Caco-2 (cell line): Measurements from ENCODE around the gene RAD51B. TPM values are rescaled to one million over a fixed set of nuclear protein-coding genes. Genes with fewer than 3 reads are reported as not detected.

Experiments used
- Bru-seq: library from RNA; stranded (reverse); fragments of 400-500 nt; gene quantifications from one replicate; lab custom pipeline; 2021; lab: Mats Ljungman, UMichigan
- BruChase-seq, 2 experiments: library from RNA; stranded (reverse); fragments of 400-500 nt; gene quantifications; one replicate each; lab custom pipeline; 2021; lab: Mats Ljungman, UMichigan
- BruUV-seq: library from RNA; stranded (reverse); fragments of 400-500 nt; replicated peaks from 2 replicates; lab custom pipeline; 2021; lab: Mats Ljungman, UMichigan
- CTCF ChIA-PET: fragments of 300-600 bp; sonication (Branson Sonifier 250); formaldehyde crosslinking; loops from one replicate; lab custom pipeline; 2022; ENCODE audit warnings: antibody characterized with exemption; lab: Charles Lee
- POLR2A ChIA-PET: fragments of 300-600 bp; sonication (Branson Sonifier 250); formaldehyde crosslinking; loops from one replicate; lab custom pipeline; 2022; ENCODE audit warnings: antibody characterized with exemption; lab: Charles Lee
- DNase-seq, 2 experiments: peaks; one replicate each; pipeline versions ENCODE4 v3.0.0 to v3.0.0-alpha.2; 2020 to 2022
- H3K27me3 ChIP-seq: replicated peaks from 2 replicates; pipeline ENCODE4 v1.6.0; 2011; ENCODE audit warnings: low read length; ENCODE audit not compliant: control insufficient read depth, insufficient read depth
- H3K36me3 ChIP-seq: 2 replicates; pipeline ENCODE4 v1.5.1; 2011; ENCODE audit warnings: low read length; ENCODE audit not compliant: control insufficient read depth, insufficient read depth
- H3K4me1 ChIP-seq: fragments of 250-450 bp; sonication (Bioruptor Pico); 2 replicates; pipeline ENCODE4 v1.5.1; 2020; ENCODE audit warnings: mild to moderate bottlenecking
- H3K4me3 ChIP-seq: 2 replicates; pipeline ENCODE4 v1.5.1; 2011; ENCODE audit warnings: low read depth, mild to moderate bottlenecking, control low read depth, low read length
- H3K9me3 ChIP-seq: fragments of 250-450 bp; sonication (Bioruptor Pico); 2 replicates; pipeline ENCODE4 v1.5.1; 2020; ENCODE audit warnings: mild to moderate bottlenecking, moderate library complexity
- H3K27ac Mint-ChIP-seq: one replicate; pipeline ENCODE4 v1.8.0; 2022; ENCODE audit warnings: mixed read lengths; ENCODE audit not compliant: unreplicated experiment
- H3K27me3 Mint-ChIP-seq: one replicate; pipeline ENCODE4 v1.8.0; 2022; ENCODE audit warnings: mixed read lengths; ENCODE audit not compliant: insufficient read depth, unreplicated experiment
- H3K36me3 Mint-ChIP-seq: one replicate; pipeline ENCODE4 v1.8.0; 2022; ENCODE audit warnings: mild to moderate bottlenecking, mixed read lengths; ENCODE audit not compliant: insufficient read depth, unreplicated experiment
- H3K4me1 Mint-ChIP-seq: one replicate; pipeline ENCODE4 v1.8.0; 2022; ENCODE audit warnings: low read depth, mixed read lengths; ENCODE audit not compliant: unreplicated experiment
- H3K4me3 Mint-ChIP-seq: one replicate; pipeline ENCODE4 v1.8.0; 2022; ENCODE audit warnings: mild to moderate bottlenecking, moderate library complexity, mixed read lengths; ENCODE audit not compliant: unreplicated experiment
- H3K9me3 Mint-ChIP-seq: one replicate; pipeline ENCODE4 v1.8.0; 2022; ENCODE audit warnings: mixed read lengths; ENCODE audit not compliant: unreplicated experiment
- CTCF ChIP-seq, 2 experiments: fragments of 200-600 bp in 1 of 2; IDR thresholded peaks; 1 replicate in 1 of 2; 2 replicates in 1 of 2; pipeline versions ENCODE4 v1.5.1 to v1.8.0; 2011 to 2022; ENCODE audit warnings: antibody characterized with exemption in 1 of 2, control low read depth in 1 of 2, inconsistent platforms in 1 of 2, low read depth in 1 of 2, low read length in 1 of 2, mild to moderate bottlenecking in 1 of 2, moderate library complexity in 1 of 2; ENCODE audit not compliant: insufficient read depth in 1 of 2, severe bottlenecking in 1 of 2, unreplicated experiment in 1 of 2
- intact Hi-C: fragments of 100-400 bp; cut with micrococcal nuclease; formaldehyde crosslinking; loops from one replicate; pipeline ENCODE4 v1.10.0; 2022; ENCODE audit not compliant: unreplicated experiment
- long read RNA-seq: library from polyadenylated mRNA; stranded (forward); transcript quantifications from one replicate; pipeline ENCODE4 v2.0.0, GENCODE V29; 2022
- total RNA-seq: library from RNA; stranded (reverse); gene quantifications from 2 replicates; pipeline ENCODE4 v1.2.3, GENCODE V29; 2022

Gene RAD51B
- 16.7 and 22.4 TPM in 2 replicates for total RNA-seq
- Bru-seq, nascent RNA, result percentile 58 among the genes with signal in this experiment
- percentile 69 among the genes with signal in this experiment for BruChase-seq, experiment 1, labeled RNA remaining after a 2-hour chase
- percentile 57 among the genes with signal in this experiment for BruChase-seq, experiment 2, labeled RNA remaining after a 6-hour chase
- long read RNA-seq, partial matches to known transcripts, result 1 of 7 reads
- long read RNA-seq, other reads (novel, unspliced or antisense), result 2 of 7 reads

DNA sequence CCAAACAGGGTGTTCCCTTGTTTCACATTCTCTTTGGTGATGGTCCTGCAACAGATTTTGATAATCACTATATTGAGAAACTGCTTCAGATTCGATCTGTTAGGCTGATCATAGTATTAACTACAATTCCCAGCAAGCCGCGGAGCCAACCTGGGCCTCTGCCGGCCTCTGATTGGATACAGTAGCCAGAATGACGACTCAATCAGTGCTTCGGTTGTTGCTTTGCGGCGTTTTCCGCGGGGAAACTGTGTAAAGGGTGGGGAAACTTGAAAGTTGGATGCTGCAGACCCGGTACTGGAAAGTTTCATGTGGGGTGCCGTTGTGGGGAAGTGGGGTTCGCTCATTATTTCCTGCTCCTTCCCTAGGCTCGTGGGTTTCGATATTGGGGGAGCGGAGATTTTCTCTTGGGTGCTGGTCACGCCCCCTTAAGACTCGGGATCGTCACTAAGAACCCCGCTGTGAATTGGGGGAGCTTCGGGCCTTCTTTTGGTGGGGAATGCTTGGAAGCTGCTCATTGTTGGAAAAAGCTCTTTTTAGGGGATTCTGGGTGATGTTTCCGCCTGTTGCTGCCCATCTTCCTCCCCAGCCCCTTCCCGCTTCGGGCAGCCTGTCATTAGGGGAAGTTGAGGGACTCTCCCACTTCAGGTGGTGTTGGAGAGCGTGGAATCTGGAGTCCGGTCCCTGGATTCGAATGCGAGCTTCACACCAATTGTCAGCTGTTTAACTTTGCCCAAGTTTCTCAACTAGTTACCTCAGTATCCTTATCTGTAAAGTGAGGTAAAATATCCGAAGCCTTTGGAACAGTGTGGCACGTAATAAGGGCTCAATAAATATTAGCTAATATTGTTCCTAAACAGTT lies at the start of gene RAD51B:
Gene RAD51B (plus strand): TSS at position 217 of the 859 bp plus-strand sequence.
- ChIA-PET CTCF (interaction anchor here (0.7 kb wide), 1 partner anchor 475 kb away, joined by 3 read pairs; no protein-coding TSS in a partner anchor), POLR2A (interaction anchor here (0.6 kb wide), 1 partner anchor 10 kb away, joined by 5 read pairs; no protein-coding TSS in a partner anchor)
- H3K4me1 Mint-ChIP-seq, result peaks cover 10% of the 10 kb centered on the region
- intact Hi-C loops, result no loop called here
- H3K27me3 Mint-ChIP-seq, result no peaks in the 10 kb centered on the region
- TSS peak; percentile 28 for BruUV-seq
- peak within 1 kb of the TSS; percentile 99 for H3K4me3 Mint-ChIP-seq
- H3K9me3 Mint-ChIP-seq, result no peaks in the 10 kb centered on the region
- peak within 1 kb of the TSS; percentile 86 for H3K27ac Mint-ChIP-seq
- DNase-seq, result peak; percentile 83 to 88
- Histone ChIP-seq H3K9me3 (no peaks in the 10 kb centered on the region), H3K36me3 (no peaks in the 10 kb centered on the region), H3K27me3 (no peaks in the 10 kb centered on the region), H3K4me1 (peaks cover 12% of the 10 kb centered on the region), H3K4me3 (peak within 1 kb of the TSS; percentile 52)
- TF ChIP-seq CTCF (IDR thresholded peaks at IDR 0.05; ENCODE audit: insufficient read depth in 1 of 2, low read depth in 1 of 2, low read length in 1 of 2, severe bottlenecking in 1 of 2, unreplicated experiment in 1 of 2), result no peak
- peaks cover 10% of the 10 kb centered on the region for H3K36me3 Mint-ChIP-seq

DNA sequence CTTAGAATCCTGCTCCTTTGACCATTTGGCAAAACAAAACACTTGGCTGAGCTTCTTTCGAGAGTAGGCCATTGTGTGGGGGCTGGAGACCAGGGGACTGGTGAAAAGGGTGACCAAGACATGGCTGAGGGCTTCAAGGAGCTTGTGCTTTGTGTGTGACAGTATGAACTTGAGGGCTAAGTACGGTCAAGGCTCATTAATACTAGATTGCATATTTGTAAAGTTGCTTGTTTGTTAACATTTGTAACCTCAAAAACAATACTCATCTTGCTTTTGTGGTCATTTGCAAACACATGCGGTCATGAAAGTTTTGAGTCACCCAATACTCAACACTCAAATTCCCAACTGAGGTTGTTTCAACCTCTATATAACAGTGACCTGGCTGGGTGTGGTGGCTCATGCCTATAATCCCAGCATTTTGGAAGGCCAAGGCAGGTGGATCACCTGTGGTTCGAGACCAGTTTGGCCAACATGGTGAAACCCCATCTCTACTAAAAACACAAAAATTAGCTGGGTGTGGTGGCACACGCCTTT lies 45.7 kb upstream of the RAD51B start:
- TF ChIP-seq CTCF (IDR thresholded peaks at IDR 0.05; ENCODE audit: insufficient read depth in 1 of 2, low read depth in 1 of 2, low read length in 1 of 2, severe bottlenecking in 1 of 2, unreplicated experiment in 1 of 2), result no peak
- ChIA-PET CTCF (no interaction called here), POLR2A (no interaction called here)
- Mint-ChIP-seq H3K36me3 (peaks cover 41% of the 10 kb centered on the region), H3K9me3 (no peaks in the 10 kb centered on the region), H3K4me1 (no peaks in the 10 kb centered on the region), H3K27ac (no peak overlapping the region), H3K27me3 (no peaks in the 10 kb centered on the region), H3K4me3 (no peak overlapping the region)
- DNase-seq, result no peak
- no peaks in the 10 kb centered on the region for H3K27me3 ChIP-seq
- no peaks in the 10 kb centered on the region for H3K9me3 ChIP-seq
- H3K4me3 ChIP-seq, result no peak overlapping the region
- H3K4me1 ChIP-seq, result no peaks in the 10 kb centered on the region
- H3K36me3 ChIP-seq, result 0 out of 2 replicates have a peak, but pooled peaks cover 4% of the 10 kb centered on the region
- intact Hi-C loops, result no loop called here
- BruUV-seq, result no TSS peak

- Mint-ChIP-seq H3K9me3 (no peaks in the 10 kb centered on the region), H3K4me1 (no peaks in the 10 kb centered on the region), H3K4me3 (no peak overlapping the region), H3K36me3 (peaks cover 31% of the 10 kb centered on the region), H3K27me3 (no peaks in the 10 kb centered on the region), H3K27ac (no peak overlapping the region)
- ChIA-PET CTCF (no interaction called here), POLR2A (no interaction called here)
- Histone ChIP-seq H3K4me3 (no peak overlapping the region), H3K36me3 (peaks cover 2% of the 10 kb centered on the region; the same call in 1 of the 2 replicates), H3K4me1 (no peaks in the 10 kb centered on the region), H3K27me3 (no peaks in the 10 kb centered on the region), H3K9me3 (no peaks in the 10 kb centered on the region)
- intact Hi-C loops, result no loop called here
- no peak for DNase-seq
- TF ChIP-seq CTCF (IDR thresholded peaks at IDR 0.05; ENCODE audit: insufficient read depth in 1 of 2, low read depth in 1 of 2, low read length in 1 of 2, severe bottlenecking in 1 of 2, unreplicated experiment in 1 of 2), result no peak
- BruUV-seq, result no TSS peak
Measured at GRCh38 chr14:67776653-67777322, 42.8 kb upstream of the RAD51B start.
